ENCODE results near the gene PEAK3.
A peak's percentile ranks its signal among the peaks of the same experiment; 100 is the strongest.

Gene PEAK3

DNA sequence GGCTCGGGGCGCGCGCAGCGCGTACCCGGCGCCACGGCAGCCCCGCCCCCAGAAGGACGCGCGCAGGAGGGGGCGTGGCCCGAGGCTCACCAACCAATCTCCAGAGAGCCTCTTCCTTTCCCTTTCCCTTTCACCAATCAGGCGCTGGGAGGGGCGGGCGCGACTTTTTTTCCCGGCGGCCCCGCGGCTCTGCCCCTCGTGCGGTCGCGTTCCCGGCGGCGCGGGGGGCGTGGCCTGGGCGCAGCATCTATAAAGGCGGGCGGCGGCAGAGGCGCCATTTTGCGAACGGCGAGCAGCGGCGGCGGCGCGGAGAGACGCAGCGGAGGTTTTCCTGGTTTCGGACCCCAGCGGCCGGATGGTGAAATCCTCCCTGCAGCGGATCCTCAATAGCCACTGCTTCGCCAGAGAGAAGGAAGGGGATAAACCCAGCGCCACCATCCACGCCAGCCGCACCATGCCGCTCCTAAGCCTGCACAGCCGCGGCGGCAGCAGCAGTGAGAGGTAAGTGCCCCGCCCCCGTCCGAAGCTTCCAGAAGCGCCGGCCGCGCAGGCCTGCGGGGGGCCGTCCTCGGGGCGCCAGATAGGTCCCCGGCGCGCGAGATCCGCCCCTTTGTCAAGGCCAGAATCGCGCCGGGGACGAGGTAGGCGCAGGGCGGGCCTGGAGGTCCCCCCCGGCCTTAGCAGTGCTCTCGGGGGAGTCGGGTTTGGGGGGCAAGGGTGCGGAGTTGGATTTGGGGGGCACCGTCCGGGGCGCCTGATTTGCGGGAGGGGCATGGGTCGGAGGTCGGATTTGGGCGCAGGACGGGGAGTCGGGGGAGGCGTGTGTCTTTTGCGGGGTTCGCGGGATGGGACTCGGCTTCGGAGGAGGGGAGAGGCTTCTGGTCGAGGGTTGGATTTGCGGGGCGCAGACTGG, 12.5 kb downstream of the PEAK3 start:
- peak; percentile 99 for DNase-seq

GRCh38 chr19:2268861-2269243, 13.1 kb downstream of the PEAK3 start:
- DNase-seq: no peak

GRCh38 chr19:2268480-2268830, 13.5 kb downstream of the PEAK3 start:
- DNase-seq: no peak

DNA sequence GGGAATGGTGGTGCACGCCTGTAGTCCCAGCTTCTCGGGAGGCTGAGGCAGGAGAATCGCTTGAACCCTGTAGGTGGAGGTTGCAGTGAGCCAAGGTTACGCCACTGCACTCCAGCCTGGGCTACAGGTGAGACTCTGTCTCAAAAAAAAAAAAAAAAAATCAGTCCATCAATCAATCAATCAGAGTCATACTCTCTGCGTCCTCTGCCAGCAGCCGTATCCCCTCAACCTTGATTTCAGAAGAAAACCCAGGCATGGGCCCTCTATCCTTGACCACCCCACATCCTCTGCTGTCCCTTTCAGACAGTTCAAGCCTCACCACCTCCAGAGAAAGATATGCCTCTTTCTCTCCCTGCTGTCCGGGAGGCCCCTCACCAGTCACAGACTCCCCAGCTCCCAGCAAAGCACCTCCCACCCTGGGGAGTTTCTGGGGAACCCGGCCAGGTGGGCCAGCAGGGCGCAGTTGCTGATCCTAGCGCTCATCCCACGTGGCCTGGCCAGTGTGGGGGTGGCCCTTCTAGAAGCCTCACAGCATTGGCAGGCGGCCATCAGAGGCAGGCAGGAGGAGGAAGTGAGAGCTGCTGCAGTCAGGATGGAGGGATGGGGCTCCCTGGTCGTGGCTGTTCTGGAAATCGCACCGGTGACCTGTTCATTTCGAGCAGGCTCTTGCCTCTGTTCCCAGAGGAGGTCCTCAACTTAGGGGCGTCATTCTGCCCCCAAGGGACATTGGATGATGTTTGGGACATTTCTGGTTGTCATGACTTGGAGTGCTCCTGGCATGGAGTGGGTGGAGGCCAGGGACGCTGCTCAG, 15.6 kb downstream of the PEAK3 start:
- no peak for DNase-seq

GRCh38 chr19:2261438-2262172, 20.4 kb downstream of the PEAK3 start:
- peak; percentile 70 for DNase-seq

DNA sequence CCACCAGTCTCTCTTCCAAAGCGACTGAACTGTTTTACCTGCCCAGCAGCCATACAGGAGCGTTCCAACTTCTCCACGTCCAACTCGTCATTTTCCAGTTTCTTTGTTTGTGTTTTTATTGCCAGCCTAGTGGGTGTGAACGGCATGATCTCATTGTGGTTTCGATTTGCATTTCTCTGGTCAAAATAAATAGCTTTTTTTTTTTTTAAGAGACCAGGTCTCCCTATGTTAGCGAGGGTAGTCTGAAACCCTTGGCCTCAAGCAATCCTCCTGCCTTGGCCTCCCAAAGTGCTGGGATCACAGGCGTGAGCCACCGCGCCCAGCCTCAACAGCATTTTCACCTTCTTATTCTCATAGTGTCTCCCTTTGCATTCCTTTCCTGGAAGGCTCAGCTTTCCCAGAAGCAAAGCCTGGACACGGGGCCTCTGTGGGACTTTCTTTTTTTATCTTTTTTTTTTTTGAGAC, 21.6 kb downstream of the PEAK3 start:
- peak; percentile 51 for DNase-seq

GRCh38 chr19:2259336-2259735, 22.6 kb downstream of the PEAK3 start:
- DNase-seq: no peak

- DNase-seq: no peak
Observed at GRCh38 chr19:2255982-2256685, 25.8 kb downstream of the PEAK3 start, which contains the start of gene JSRP1. Gene JSRP1 (minus strand): TSS chr19:2256417. CDS start chr19:2255314, 1,103 bp downstream.

- DNase-seq: no peak
Observed at GRCh38 chr19:2255112-2255845, 26.7 kb downstream of the PEAK3 start.

GRCh38 chr19:2254064-2254872, 27.7 kb downstream of the PEAK3 start:
- DNase-seq: no peak

DNA sequence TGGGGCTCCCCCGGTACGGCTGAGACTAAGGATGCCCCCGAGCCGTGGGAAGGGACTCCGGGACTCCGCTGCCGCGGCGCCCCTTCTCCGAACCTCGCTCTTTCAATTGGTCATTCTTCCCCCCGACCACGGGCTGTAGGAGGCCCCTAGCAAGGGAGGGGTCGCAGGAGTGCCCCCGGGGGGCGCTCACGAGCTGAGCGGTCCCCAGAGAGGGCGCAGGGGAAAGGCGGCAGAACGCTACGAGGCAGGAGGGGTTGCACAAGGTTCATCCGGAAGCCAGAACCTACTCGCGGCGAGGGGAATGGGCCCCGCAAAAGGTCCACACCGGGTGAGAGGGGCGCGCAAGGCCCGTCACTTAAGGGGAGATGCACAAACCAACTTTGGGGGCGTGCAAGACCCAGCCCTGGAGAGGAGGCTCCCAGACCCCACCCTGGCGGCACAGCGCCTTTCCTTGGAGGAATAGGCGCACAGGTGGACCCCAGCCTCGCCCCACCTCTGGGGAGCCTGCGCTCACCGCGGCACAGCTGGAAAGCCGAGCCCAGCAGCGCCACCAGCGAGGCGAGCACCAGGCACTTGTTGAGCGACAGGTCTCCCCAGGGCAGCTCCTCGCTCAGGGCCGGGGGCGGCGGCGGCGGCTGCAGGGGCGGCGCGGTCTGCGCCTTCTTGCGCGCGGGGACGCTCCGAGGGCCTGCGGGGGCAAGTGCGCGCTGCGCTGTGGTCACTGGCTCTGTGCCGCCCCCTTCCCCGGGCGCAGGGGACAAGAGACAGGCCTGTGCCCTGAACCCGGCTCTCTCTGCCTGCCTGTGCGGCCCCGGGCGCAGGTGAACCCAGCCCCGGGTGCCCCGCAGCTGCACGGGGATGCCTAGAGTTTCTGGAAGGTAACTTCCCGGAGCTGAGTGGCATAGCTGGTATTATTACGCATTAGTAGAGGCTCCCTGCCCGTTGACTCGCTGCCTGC, 28.6 kb downstream of the PEAK3 start:
- DNase-seq: peak; percentile 62

DNA sequence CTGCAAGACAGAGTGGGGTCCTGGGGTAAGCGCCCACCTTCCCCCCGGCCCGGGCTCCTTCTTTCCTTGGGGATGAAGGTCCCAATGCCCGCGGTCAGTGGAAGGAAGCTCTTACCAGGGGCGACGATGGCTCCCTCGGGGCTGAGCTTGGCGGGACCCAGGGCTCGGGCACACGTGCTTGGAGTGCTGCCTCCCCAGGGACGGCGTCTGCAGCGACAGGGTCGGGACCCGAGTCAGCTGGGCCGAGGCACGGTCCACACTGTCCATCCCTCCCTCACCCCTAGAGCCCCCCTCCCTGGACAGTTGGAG, 29.2 kb downstream of the PEAK3 start:
- no peak for DNase-seq

DNA sequence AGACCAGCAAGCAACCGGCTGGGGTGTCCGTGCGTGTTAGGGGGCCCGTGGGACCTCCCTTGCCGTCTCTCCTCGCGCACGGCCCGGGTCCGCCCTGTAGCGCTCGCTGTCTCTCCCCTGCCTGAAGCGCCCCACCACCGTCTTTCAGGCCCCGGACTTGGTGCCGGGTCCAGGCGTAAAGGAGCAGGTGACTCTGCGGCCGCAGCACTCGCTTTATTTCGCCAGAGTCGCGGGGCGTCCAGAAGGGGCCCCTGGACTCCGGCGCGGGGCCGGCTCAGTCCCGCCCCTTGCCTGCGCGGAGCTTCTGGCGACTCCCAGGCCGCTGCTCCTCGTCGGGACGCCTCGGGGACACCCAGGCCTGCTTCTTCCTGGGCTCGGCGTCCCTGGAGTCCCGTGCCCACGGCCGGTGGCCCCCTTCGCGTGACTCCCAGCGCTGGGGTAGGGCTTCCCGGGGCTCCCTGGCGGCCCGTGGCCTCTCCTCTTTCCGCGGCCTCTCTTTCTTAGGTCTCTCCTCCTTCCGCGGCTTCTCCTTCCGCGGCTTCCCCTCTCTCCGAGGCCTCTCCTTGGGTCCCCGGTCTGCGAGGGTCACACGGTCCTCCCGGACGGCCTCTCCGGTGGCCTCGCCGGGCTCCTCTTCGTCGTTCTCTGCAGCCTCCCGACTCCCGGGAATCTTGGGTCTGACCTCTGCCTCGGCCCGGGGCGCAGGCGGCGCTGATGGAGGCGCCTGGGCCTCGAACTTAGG, 29.7 kb downstream of the PEAK3 start:
- DNase-seq: no peak

- no peak for DNase-seq
Observed at GRCh38 chr19:2251106-2252054, 30.6 kb downstream of the PEAK3 start.

DNA sequence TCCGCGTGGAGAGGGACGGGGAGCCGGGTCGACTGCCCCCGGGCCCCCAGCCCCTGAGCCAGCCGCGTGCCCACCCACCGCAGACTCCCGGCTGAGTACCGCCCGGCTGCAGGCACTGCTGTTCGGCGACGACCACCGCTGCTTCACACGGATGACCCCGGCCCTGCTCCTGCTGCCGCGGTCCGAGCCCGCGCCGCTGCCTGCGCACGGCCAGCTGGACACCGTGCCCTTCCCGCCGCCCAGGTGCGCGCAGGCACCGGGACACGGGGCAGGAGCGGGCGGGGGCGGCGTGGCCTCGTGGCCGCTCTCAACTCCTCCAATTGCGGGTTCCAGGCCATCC, 31.2 kb downstream of the PEAK3 start:
- DNase-seq: no peak

GRCh38 chr19:2249880-2250765, 31.9 kb downstream of the PEAK3 start:
- no peak for DNase-seq
